ENCODE data around the gene GRIK2. TPM values are rescaled to one million over a fixed set of nuclear protein-coding genes. Genes with fewer than 3 reads are reported as not detected.

The GRIK2 gene
- total and polyA plus RNA-seq, 8 donors: 0.61 to 3.5 (median 2.4) TPM

DNA sequence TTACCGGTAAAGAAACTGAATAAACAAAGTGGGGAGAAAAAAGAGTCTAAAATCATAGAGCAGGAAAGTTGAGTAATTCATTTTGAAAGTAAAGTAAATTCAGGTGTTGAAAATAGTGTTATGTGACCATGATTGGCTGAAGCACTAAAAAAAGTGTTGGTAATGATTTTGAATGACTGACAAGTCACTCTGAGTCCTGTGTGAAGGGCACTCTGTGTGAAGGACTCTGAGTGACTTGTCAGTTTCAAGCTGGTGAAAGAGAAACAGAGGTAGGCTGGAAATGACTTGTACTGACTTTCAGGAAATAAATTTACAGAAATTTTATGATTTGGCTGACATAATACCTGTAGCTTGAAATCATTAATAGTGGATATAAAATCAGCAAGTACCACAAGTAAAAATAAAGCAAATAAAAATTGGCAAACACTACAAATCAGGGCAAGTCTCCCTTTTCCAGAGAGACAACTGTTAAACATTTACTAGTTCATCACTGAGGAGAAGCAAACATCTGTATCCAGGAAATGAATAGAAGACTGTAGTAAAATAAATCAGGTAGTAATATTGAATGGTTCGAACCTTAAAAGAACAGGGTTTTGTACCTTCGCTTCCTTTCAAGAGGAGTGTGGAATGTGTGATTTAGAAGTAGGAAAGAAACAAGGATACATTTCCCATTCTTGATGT, 630.6 kb downstream of the GRIK2 start:
- H3K27me3 ChIP-seq: no peaks in the 10 kb centered on the region
- no peak overlapping the region for H3K4me3 ChIP-seq
- FAIRE-seq: no peak
- no peaks in the 10 kb centered on the region for H3K9me3 ChIP-seq
- ATAC-seq: no peak
- 60 to 70% methylated on average over 3 of the region's 3 CpGs for WGBS, 2 donors
- DNase-seq: no peak
- H3K36me3 ChIP-seq: no peaks in the 10 kb centered on the region
- intact Hi-C loops (cut with DNase I): no loop called here
- H3K4me1 ChIP-seq: no peaks in the 10 kb centered on the region
- no peak for TF ChIP-seq CTCF (IDR thresholded peaks at IDR 0.05)
- no peak overlapping the region for H3K27ac ChIP-seq

DNA sequence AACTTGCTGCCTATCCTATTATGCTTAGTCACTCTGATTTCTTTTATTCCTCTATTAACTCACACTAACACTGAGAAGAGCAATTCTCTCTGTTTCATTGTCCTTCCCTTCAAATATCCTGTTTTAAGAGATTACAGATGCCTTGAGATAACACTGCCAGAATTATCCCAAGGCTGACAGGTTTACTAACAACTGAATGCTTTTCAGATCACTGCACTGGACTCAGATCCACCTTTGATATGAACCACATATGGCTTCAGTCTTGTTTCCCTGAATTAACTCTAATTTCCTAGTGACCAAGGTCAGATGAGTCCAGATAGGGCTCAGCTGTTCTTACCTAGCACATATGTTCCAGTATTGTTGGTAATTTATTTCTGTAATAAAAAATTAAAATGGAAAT, 633.1 kb downstream of the GRIK2 start:
- Histone ChIP-seq H3K4me1 (no peaks in the 10 kb centered on the region), H3K27me3 (no peaks in the 10 kb centered on the region), H3K27ac (no peak overlapping the region), H3K9me3 (no peaks in the 10 kb centered on the region), H3K36me3 (no peaks in the 10 kb centered on the region), H3K4me3 (no peak overlapping the region)
- ATAC-seq (no peak), DNase-seq (no peak), FAIRE-seq (no peak)
- TF ChIP-seq CTCF (IDR thresholded peaks at IDR 0.05): no peak
- intact Hi-C loops (cut with DNase I): no loop called here

DNA sequence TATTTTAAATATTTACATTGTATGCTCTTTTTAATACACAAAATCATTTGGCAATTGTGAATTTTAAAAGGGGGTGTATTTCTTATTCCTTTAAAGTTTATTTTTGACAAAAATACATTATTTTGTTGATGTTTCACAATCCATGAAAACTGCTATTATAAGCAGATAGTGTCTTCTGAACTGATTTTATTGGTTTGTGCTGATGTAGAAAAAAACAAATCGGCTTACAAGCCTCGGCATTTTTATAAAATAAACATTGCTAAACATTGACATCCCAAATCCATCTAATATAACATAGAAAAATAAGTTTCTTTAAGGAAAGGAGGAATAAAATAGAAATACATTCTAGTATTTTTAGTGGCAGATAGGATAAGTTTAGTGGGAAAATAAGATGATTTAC, 634.7 kb downstream of the GRIK2 start:
- intact Hi-C loops (cut with DNase I): no loop called here
- WGBS, 2 donors: 60 to 70% methylated on average over 2 of the region's 2 CpGs

DNA sequence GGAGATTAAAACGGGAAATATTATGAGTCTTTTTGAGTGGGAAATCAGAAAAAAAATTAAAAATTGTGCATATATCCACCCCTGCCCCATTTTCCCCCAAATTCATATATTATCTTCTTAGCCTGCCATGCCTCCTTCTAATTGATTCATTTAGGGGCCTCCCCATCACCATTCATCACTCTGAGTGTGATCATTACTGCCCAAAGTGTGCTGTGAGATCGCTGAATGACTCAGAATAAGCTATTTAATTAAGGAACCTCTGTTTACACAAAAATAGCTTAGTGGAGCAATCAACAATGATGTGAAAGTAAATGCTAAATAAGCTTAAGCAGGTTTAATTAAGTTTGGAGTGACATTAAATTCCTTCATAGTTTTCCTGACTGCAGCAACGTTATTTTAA, 645.5 kb downstream of the GRIK2 start:
- 31 to 34% methylated on average over 3 of the region's 3 CpGs for WGBS, 2 donors
- ATAC-seq: no peak
- no peaks in the 10 kb centered on the region for H3K9me3 ChIP-seq
- intact Hi-C loops (cut with DNase I): no loop called here
- no peak for FAIRE-seq
- no peak overlapping the region for H3K4me3 ChIP-seq
- H3K4me1 ChIP-seq: no peaks in the 10 kb centered on the region
- no peaks in the 10 kb centered on the region for H3K27me3 ChIP-seq
- H3K27ac ChIP-seq: no peak overlapping the region
- no peak for TF ChIP-seq CTCF (IDR thresholded peaks at IDR 0.05)
- H3K36me3 ChIP-seq: no peaks in the 10 kb centered on the region
- no peak for DNase-seq

More for the DNA sequence above, 634.7 kb downstream of the GRIK2 start:
- no peak for DNase-seq
- FAIRE-seq: no peak
- H3K9me3 ChIP-seq: no peaks in the 10 kb centered on the region
- ATAC-seq: no peak
- H3K36me3 ChIP-seq: no peaks in the 10 kb centered on the region
- TF ChIP-seq CTCF (IDR thresholded peaks at IDR 0.05): no peak
- no peak overlapping the region for H3K27ac ChIP-seq
- no peaks in the 10 kb centered on the region for H3K27me3 ChIP-seq
- H3K4me1 ChIP-seq: no peaks in the 10 kb centered on the region
- H3K4me3 ChIP-seq: no peak overlapping the region

DNA sequence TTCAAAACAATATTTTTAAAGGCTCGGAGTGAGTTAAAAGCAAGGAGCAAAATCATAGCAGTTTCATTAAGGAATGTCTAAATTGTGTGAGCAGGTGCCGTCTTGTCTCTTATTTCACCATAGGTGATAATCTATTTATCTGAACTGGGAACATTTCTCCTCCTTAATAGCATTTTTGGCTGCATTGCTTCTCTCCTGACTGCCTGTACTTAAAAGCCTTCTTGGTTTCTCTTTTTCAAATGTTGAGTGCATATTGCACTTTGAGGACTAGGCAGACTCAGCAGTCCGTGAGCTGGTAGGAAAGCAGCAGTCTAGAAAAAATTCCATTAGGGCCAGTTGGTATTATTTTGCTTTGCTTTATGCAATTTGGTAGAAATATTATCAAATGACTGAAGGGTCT, 645.9 kb downstream of the GRIK2 start:
- no peak for FAIRE-seq

More for the DNA sequence above, 645.9 kb downstream of the GRIK2 start:
- Histone ChIP-seq H3K27ac (no peak overlapping the region), H3K4me1 (no peaks in the 10 kb centered on the region), H3K27me3 (no peaks in the 10 kb centered on the region), H3K36me3 (no peaks in the 10 kb centered on the region), H3K9me3 (no peaks in the 10 kb centered on the region), H3K4me3 (no peak overlapping the region)
- 46 to 56% methylated on average over 3 of the region's 3 CpGs for WGBS, 2 donors
- no peak for TF ChIP-seq CTCF (IDR thresholded peaks at IDR 0.05)
- intact Hi-C loops (cut with DNase I): no loop called here
- no peak for ATAC-seq
- no peak for DNase-seq

All from pancreas (tissue), 10 donors.